Pancreas (tissue), 10 donors: Measurements from ENCODE around the gene EPS8. TPM values are rescaled to one million over a fixed set of nuclear protein-coding genes. Genes with fewer than 3 reads are reported as not detected.

Source experiments
- ATAC-seq, 4 donors: fragments of 200-7000 bp; cut with Tn5 transposase; one replicate each; pipeline versions ENCODE4 v1.8.0 to v1.9.1; 2020; ENCODE audit warnings: mild to moderate bottlenecking in 4 of 4, moderate library complexity in 4 of 4
- DNase-seq, 6 donors: peaks; one replicate each; pipeline ENCODE4 v3.0.0-alpha.2; 2020
- FAIRE-seq: peaks from 2 replicates; lab custom pipeline; 2012; peaks lifted over from hg19 to GRCh38; lab: Jason Lieb, UNC
- H3K27ac ChIP-seq, 4 donors: fragments of 200-600 bp; sonication (generic); 1 replicate in 3 of 4; 2 replicates in 1 of 4; pipeline versions ENCODE4 v1.5.0 to v1.8.0; 2020
- H3K27me3 ChIP-seq, 4 donors: fragments of 200-600 bp; one replicate each; pipeline ENCODE4 v1.8.0; 2021
- H3K36me3 ChIP-seq, 3 donors: fragments of 200-600 bp; sonication (generic) in 1 of 3; one replicate each; pipeline versions ENCODE4 v1.5.0 to v1.8.0; 2020 to 2021
- H3K4me1 ChIP-seq, 3 donors: fragments of 200-600 bp; one replicate each; pipeline ENCODE4 v1.8.0; 2021
- H3K4me3 ChIP-seq, 4 donors: fragments of 200-600 bp; sonication (generic) in 2 of 4; one replicate each; pipeline versions ENCODE4 v1.5.0 to v1.8.0; 2020 to 2021
- H3K9me3 ChIP-seq, 4 donors: fragments of 200-600 bp; one replicate each; pipeline ENCODE4 v1.8.0; 2021
- CTCF ChIP-seq, 4 donors: fragments of 200-600 bp; sonication (generic) in 3 of 4; IDR thresholded peaks; one replicate each; pipeline versions ENCODE4 v1.5.0 to v1.8.0; 2021; ENCODE audit warnings: antibody characterized with exemption in 4 of 4
- WGBS, 2 donors: extraction: QIAGEN DNeasy Blood & Tissue Kit; methylation state at CpG; one replicate each; pipeline ENCODE4 v1.1.7; 2013; 5-methylcytosine and 5-hydroxymethylcytosine counted together
- intact Hi-C, 3 donors: fragments of 100-400 bp; cut with DNase I; formaldehyde crosslinking; loops; one replicate each; pipeline versions ENCODE4 v1.11.1 to v1.14.2; 2022
- polyA plus RNA-seq, 2 donors: library from polyadenylated mRNA; stranded (reverse); fragments of 200-250 nt; gene quantifications; one replicate each; pipeline ENCODE4 v1.2.3, GENCODE V29; 2013
- total RNA-seq, 6 donors: library from RNA; stranded (reverse); fragmentation: NEBNext Ultra II Directional in 4 of 6; extraction: Animal tissue kit (Norgen Biotek cat#: 25700) in 4 of 6; gene quantifications; one replicate each; pipeline versions ENCODE4 v1.2.1 to v1.2.4, GENCODE V29; 2021 to 2023
- donor health status: healthy with polysubstance abuse.
- donor health status: DM: no; HTN: no; CAD: no; lungs with moderate emphysema.
- donor health status: DM: no; HTN: no; CAD: no.
- donor health status: control.
- donor health status: control.
- donor health status: Bipolar disorder and iron deficiency.
- donor health status: DM: yes; HTN: yes; CAD: no.
- donor health status: DM: no; HTN: no; CAD: no.
- donor health status: DM: no; HTN: no; CAD: no.
- donor health status: DM: yes; HTN: yes; CAD: no.

EPS8 gene
- total and polyA plus RNA-seq, 8 donors: 8.2 to 26.7 (median 10.6) TPM

- H3K36me3 ChIP-seq: no peaks in the 10 kb centered on the region
- ATAC-seq: peak in 3 of 4 donors; percentile 57 to 69 (median 63)
- DNase-seq: no peak
- no peak overlapping the region for H3K4me3 ChIP-seq
- peak in 3 of 4 donors; percentile 33 to 44 (median 41) for TF ChIP-seq CTCF (IDR thresholded peaks at IDR 0.05)
- intact Hi-C loops: loop anchor here (5.0 to 10.0 kb wide), 3 partner anchors 268 to 310 kb away; no protein-coding TSS in a partner anchor
- no peaks in the 10 kb centered on the region for H3K4me1 ChIP-seq
- WGBS, 2 donors: 24 to 25% methylated on average over 3 of the region's 3 CpGs
- no peaks in the 10 kb centered on the region for H3K9me3 ChIP-seq
- H3K27me3 ChIP-seq: no peaks in the 10 kb centered on the region
- peak; percentile 88 for FAIRE-seq
- no peak overlapping the region for H3K27ac ChIP-seq
These were observed 204.7 kb downstream of the EPS8 start for GRCh38 chr12:15584366-15585041.

- Histone ChIP-seq H3K36me3 (no peaks in the 10 kb centered on the region), H3K9me3 (no peaks in the 10 kb centered on the region), H3K27ac (no peak overlapping the region), H3K4me3 (no peak overlapping the region), H3K27me3 (no peaks in the 10 kb centered on the region), H3K4me1 (no peaks in the 10 kb centered on the region)
- WGBS, 2 donors: 65 to 73% methylated on average over 7 of the region's 7 CpGs
- ATAC-seq (no peak), FAIRE-seq (no peak), DNase-seq (no peak)
- no peak for TF ChIP-seq CTCF (IDR thresholded peaks at IDR 0.05)
- intact Hi-C loops: loop anchor here in 1 of 3 donors (10.0 kb wide), 1 partner anchor 309 kb away; no protein-coding TSS in a partner anchor
These were observed 205.4 kb downstream of the EPS8 start for GRCh38 chr12:15583804-15584203.

GRCh38 chr12:15581006-15581405 is 208.2 kb downstream of the EPS8 start:
- WGBS, 2 donors: 71 to 81% methylated on average over 6 of the region's 6 CpGs
- FAIRE-seq: no peak
- Histone ChIP-seq H3K27ac (no peak overlapping the region), H3K4me1 (no peaks in the 10 kb centered on the region), H3K9me3 (no peaks in the 10 kb centered on the region), H3K27me3 (no peaks in the 10 kb centered on the region), H3K4me3 (no peak overlapping the region), H3K36me3 (no peaks in the 10 kb centered on the region)
- intact Hi-C loops: loop anchor here in 1 of 3 donors (10.0 kb wide), 1 partner anchor 306 kb away; no protein-coding TSS in a partner anchor
- no peak for ATAC-seq
- no peak for DNase-seq
- no peak for TF ChIP-seq CTCF (IDR thresholded peaks at IDR 0.05)

GRCh38 chr12:15580431-15580830 is 208.8 kb downstream of the EPS8 start:
- Histone ChIP-seq H3K36me3 (no peaks in the 10 kb centered on the region), H3K9me3 (no peaks in the 10 kb centered on the region), H3K27me3 (no peaks in the 10 kb centered on the region), H3K27ac (no peak overlapping the region), H3K4me1 (no peaks in the 10 kb centered on the region), H3K4me3 (no peak overlapping the region)
- WGBS, 2 donors: 30 to 51% methylated on average over 1 of the region's 1 CpG
- peak; percentile 75 for FAIRE-seq
- intact Hi-C loops: loop anchor here in 1 of 3 donors (10.0 kb wide), 1 partner anchor 306 kb away; no protein-coding TSS in a partner anchor
- DNase-seq: no peak
- no peak for TF ChIP-seq CTCF (IDR thresholded peaks at IDR 0.05)
- no peak for ATAC-seq
